ENCODE results near the gene ADCY3.
"Not testable (repeated sequence)": the region's sequence is repeated elsewhere in the genome, so short reads cannot be mapped to it uniquely, and the experiment has no call there.

DNA sequence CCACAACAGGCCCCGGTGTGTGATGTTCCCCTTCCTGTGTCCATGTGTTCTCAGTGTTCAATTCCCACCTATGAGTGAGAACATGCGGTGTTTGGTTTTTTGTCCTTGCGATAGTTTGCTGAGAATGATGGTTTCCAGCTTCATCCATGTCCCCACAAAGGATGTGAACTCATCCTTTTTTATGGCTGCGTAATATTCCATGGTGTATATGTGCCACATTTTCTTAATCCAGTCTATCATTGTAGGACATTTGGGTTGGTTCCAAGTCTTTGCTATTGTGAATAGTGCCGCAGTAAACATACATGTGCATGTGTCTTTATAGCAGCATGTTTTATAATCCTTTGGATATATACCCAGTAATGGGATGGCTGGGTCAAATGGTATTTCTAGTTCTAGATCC, 119.5 kb downstream of the ADCY3 start:
- not testable (repeated sequence) for TF ChIP-seq EP300 (IDR thresholded peaks at IDR 0.05; ENCODE audit: borderline replicate concordance in 1 of 2, low read depth in 1 of 2, low read length in 1 of 2); EZH2phosphoT487 (IDR thresholded peaks at IDR 0.05; ENCODE audit: borderline replicate concordance, low read depth); SMC3 (IDR thresholded peaks at IDR 0.05; ENCODE audit: low read depth, low read length)
